Measurements from ENCODE around the gene ANKLE2. TPM values are rescaled to one million over a fixed set of nuclear protein-coding genes. Genes with fewer than 3 reads are reported as not detected.

The ANKLE2 gene
- polyA plus RNA-seq, 1 of the 3 experiments (the other 2 are of a cell fraction) = 55.1 TPM

- TF ChIP-seq REST (IDR thresholded peaks at IDR 0.05; ENCODE audit: low read depth, low read length) = no peak
Observed at GRCh38 chr12:132719141-132719953, 42.3 kb downstream of the ANKLE2 start (continued).

- Histone ChIP-seq H3K27me3 (ENCODE audit: insufficient read depth) (no peaks in the 10 kb centered on the region), H3K4me1 (ENCODE audit: control insufficient read depth in 1 of 2, insufficient read depth in 2 of 2, low read depth in 1 of 2, low read length in 1 of 2) (no peaks in the 10 kb centered on the region), H3K9me2 (no peaks in the 10 kb centered on the region), H3K4me3 (ENCODE audit: low read depth in 2 of 2, low read length in 1 of 2) (no peak overlapping the region), H3K4me2 (no peak overlapping the region), H3K36me3 (replicated peaks in 1 of 2; ENCODE audit: control insufficient read depth in 1 of 2, insufficient read depth in 2 of 2, low read length in 1 of 2) (peaks cover 28 to 47% of the 10 kb centered on the region in 2 experiments), H3K27ac (ENCODE audit: low read depth in 2 of 2, low read length in 1 of 2) (no peak overlapping the region), H3F3A (replicated peaks; ENCODE audit: insufficient read depth) (peaks cover 21% of the 10 kb centered on the region), H2AFZ (ENCODE audit: low read depth) (no peak overlapping the region), H3K9ac (no peak overlapping the region), H3K79me2 (ENCODE audit: insufficient read depth) (peaks cover 33% of the 10 kb centered on the region), H4K20me1 (ENCODE audit: insufficient read depth) (peaks cover 35% of the 10 kb centered on the region), H3K9me3 (no peaks in the 10 kb centered on the region)
- ChIA-PET CTCF (no interaction called here), POLR2A (no interaction called here)
- no peak for DNase-seq
- TF ChIP-seq SIN3A (IDR thresholded peaks at IDR 0.05; ENCODE audit: borderline replicate concordance, low read depth, low read length) = no peak
- TF ChIP-seq POLR2AphosphoS5 (IDR thresholded peaks at IDR 0.05; ENCODE audit: low read depth, low read length) = no peak
- WGBS (ENCODE audit: low lambda C conversion rate) = 95% methylated on average over 21 of the region's 21 CpGs
Observed at GRCh38 chr12:132718644-132719043, 43.0 kb downstream of the ANKLE2 start.

GRCh38 chr12:132717531-132718387 lies 43.9 kb downstream of the ANKLE2 start:
- Histone ChIP-seq H3K79me2 (ENCODE audit: insufficient read depth) (peaks cover 41% of the 10 kb centered on the region), H3K4me2 (no peak overlapping the region), H3F3A (replicated peaks; ENCODE audit: insufficient read depth) (peaks cover 21% of the 10 kb centered on the region), H3K27ac (ENCODE audit: low read depth in 2 of 2, low read length in 1 of 2) (no peak overlapping the region), H3K4me3 (ENCODE audit: low read depth in 2 of 2, low read length in 1 of 2) (no peak overlapping the region), H2AFZ (ENCODE audit: low read depth) (no peak overlapping the region), H3K9ac (no peak overlapping the region), H3K27me3 (ENCODE audit: insufficient read depth) (no peaks in the 10 kb centered on the region), H3K36me3 (replicated peaks in 1 of 2; ENCODE audit: control insufficient read depth in 1 of 2, insufficient read depth in 2 of 2, low read length in 1 of 2) (peaks cover 24 to 39% of the 10 kb centered on the region in 2 experiments), H3K9me3 (no peaks in the 10 kb centered on the region), H4K20me1 (ENCODE audit: insufficient read depth) (peaks cover 36% of the 10 kb centered on the region), H3K9me2 (no peaks in the 10 kb centered on the region), H3K4me1 (ENCODE audit: control insufficient read depth in 1 of 2, insufficient read depth in 2 of 2, low read depth in 1 of 2, low read length in 1 of 2) (no peaks in the 10 kb centered on the region)
- CTCF ChIA-PET = no interaction called here
- POLR2A ChIA-PET = no interaction called here
- DNase-seq = no peak
- WGBS (ENCODE audit: low lambda C conversion rate) = 97% methylated on average over 45 of the region's 61 CpGs
- TF ChIP-seq NFIC (IDR thresholded peaks at IDR 0.05; ENCODE audit: borderline replicate concordance) (no peak), RFX5 (IDR thresholded peaks at IDR 0.05; ENCODE audit: low read length) (no peak), EP300 (IDR thresholded peaks at IDR 0.05; ENCODE audit: borderline replicate concordance in 1 of 2, low read depth in 1 of 2, low read length in 1 of 2) (no peak), GATA2 (CRISPR knock-in tag; IDR thresholded peaks at IDR 0.05) (no peak), GABPA (IDR thresholded peaks at IDR 0.05; ENCODE audit: low read depth) (no peak), RCOR1 (IDR thresholded peaks at IDR 0.05; ENCODE audit: low read length) (no peak), ZBTB33 (IDR thresholded peaks at IDR 0.05; ENCODE audit: borderline replicate concordance, low read depth) (no peak), NRF1 (IDR thresholded peaks at IDR 0.05; ENCODE audit: low read depth, low read length) (no peak), IRF3 (IDR thresholded peaks at IDR 0.05; ENCODE audit: low read depth, low read length) (no peak), CTCF (IDR thresholded peaks at IDR 0.05) (no peak), CHD2 (IDR thresholded peaks at IDR 0.05; ENCODE audit: low read length, partially characterized antibody) (no peak)

All from SK-N-SH (cell line).